GM12873 (cell line): Measurements from ENCODE around the gene C16orf95.

ENCODE experiments used
- TF ChIP-seq, protein P1 (sequence below): IDR thresholded peaks from 2 replicates; pipeline ENCODE4 v1.5.1; 2012; ENCODE audit warnings: low read depth, mild to moderate bottlenecking, moderate library complexity, low read length, control low read depth; ENCODE audit not compliant: insufficient read depth; ENCODE audit errors: missing control alignments

The C16orf95 gene

DNA sequence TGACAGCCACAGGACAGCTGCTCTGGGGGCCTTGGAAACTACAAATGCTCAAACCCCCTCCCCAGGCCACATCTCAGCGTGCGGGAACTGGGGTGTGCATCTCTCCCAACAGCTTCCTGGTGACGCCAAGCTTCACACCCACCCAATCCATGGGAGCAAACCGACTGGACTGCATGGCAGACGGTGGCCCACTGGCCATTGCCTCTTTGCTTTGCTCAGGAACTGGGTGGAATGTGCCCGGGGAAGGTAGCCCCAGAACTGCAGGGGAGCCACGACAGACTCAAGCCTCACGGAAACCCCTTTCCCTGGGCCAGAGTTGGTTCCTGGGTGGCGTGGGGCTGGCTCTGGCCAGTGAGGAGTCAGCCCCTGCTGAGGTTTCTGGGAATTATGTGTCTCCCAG lies 5.2 kb upstream of the C16orf95 start:
- TF ChIP-seq, protein P1, sequence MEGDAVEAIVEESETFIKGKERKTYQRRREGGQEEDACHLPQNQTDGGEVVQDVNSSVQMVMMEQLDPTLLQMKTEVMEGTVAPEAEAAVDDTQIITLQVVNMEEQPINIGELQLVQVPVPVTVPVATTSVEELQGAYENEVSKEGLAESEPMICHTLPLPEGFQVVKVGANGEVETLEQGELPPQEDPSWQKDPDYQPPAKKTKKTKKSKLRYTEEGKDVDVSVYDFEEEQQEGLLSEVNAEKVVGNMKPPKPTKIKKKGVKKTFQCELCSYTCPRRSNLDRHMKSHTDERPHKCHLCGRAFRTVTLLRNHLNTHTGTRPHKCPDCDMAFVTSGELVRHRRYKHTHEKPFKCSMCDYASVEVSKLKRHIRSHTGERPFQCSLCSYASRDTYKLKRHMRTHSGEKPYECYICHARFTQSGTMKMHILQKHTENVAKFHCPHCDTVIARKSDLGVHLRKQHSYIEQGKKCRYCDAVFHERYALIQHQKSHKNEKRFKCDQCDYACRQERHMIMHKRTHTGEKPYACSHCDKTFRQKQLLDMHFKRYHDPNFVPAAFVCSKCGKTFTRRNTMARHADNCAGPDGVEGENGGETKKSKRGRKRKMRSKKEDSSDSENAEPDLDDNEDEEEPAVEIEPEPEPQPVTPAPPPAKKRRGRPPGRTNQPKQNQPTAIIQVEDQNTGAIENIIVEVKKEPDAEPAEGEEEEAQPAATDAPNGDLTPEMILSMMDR: no peak

DNA sequence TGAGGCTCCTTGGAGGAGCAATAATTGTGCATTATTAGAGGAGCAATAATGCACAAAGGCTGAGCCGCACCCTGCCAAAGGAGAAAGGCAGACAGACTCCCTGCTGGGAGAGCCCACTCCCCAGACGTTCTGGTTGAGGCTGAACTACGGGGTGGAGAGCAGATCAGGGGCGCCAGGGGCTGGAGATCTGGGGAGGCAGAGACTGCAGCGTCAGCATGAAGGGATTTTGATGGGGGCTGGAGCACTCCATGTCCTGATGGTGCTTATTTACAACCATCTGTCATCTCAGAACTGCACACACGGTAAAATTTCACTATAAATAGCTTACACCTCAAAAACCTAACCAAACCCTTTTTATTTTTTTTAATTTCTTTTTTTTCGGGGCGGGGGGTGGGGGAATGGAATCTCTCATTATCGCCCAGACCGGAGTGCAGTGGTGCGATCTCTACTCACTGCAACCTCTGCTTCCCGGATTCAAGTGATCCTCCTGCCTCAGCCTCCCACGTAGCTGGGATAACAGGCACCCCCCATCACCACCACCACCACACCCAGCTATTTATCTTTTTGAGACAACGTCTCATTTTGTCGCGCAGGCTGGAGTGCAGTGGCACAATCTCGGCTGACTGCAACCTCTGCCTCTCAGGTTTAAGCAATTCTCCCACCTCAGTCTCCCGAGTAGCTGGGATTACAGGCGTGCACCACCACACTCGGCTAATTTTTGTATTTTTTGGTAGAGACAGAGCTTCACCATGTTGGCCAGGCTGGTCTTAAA lies 4.3 kb upstream of the C16orf95 start:
- TF ChIP-seq, protein P1: no peak

DNA sequence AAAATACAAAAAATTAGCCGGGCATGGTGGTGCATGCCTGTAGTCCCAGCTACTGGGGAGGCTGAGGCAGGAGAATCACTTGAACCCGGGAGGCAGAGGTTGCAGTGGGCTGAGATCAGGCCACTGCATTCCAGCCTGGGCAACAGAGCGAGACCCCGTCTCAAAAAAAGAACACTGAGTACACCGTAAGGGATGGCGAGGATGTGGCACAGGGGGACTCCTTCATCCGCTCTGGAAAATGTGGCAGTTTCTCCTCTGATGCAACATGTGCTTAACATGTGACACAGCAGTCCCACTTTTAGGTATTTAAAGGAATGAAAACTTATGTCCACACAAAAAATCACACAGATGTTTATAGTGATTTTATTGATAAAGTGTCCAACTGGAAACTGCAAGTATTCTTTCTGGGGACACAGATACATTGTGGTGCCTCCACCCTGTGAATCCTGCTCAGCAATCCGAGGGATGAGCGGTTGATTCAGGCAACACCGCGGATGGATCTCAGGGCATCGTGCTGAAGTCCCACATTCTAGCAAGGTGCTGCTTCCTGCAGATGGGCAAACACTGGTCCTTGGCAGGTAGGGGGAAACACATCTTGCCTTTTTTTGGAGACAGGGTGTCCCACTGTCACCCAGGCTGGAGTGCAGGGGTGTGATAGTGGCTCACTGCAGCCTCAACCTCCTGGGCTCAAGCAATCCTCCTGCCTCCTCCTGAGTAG lies 3.5 kb upstream of the C16orf95 start:
- TF ChIP-seq, protein P1: no peak

DNA sequence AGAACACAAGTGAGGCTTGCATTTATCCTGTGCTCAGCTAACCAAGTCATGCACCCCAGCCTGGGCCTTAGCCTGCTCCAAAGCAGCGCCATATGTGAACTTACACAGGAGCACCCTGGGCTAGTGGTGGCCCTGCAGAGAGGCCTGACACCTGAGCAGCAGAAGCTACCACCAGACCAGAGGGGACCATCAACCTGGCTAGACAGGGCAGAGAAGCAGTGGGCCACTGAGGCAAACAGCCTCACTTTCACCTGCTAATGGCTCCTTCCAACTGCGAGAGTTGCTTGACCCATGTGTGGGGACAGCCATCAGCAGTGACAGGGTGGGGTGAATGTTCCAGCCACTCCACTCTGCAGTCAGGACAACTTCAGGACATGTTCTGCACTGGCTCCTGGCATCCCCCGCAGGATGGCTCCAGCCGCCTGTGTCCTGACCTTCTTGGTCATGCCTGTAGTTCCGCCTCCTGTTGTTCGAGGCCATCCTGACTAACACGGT lies 2.9 kb upstream of the C16orf95 start:
- TF ChIP-seq, protein P1: no peak

DNA sequence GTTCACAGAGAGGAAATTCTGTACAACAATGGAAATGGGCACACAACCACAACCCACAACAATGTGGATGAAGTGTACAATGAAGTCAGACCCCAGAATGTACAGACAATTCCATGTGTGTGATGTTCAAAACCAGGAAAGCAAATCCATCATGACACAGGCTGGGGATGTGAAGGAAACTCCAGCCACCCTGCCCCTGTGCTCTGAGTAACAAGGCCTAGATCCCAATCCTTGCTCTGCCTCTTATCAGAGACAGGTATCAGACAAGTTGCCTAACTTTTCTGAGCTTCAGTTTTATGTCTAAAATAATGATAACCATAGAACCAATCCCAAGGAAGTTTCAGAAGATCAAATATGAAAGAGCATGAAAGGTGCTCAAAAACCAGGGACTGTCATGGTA lies 1.8 kb upstream of the C16orf95 start:
- TF ChIP-seq, protein P1: no peak

DNA sequence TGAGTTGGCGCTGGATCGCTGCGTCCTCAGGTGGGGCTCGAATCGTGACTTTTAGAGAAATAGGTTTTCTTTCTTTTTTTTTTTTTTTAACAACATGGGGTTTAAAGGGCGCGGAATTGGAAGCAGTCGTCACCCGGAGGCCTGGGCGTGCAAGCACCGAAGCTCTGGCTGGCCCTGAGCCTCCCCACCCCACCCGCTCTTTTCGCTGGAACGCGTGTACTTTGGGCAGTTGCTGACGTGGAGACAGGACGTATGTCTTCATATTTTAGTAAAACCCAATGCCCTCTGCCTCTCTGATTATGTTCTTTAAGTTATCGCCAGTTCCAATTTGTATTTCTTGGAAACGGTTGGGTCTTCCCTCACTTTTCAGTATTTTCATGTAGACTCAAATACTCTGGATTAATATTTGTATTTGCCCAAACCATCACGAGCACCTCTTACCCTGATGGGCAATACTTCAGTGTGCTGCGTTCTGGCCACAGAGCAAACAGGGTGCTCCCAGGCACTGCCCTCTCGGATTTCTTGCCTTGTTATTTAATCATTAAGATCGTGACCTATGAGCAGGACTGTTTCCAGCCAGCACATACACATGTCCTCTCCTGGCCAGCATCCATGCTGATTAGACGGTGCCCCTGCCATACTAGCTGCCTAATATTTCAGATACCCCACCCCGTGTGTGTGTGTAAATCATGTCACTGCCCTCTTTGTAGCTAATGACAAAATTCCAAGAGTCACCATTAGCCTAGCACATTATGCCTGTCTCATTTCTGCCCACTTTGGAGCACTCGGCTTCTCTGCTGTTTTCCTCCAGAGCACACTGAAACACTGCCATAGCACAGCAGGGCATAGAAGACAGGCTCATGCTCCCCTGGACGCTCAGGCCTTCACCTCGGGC lies 805 bp upstream of the C16orf95 start:
- TF ChIP-seq, protein P1: no peak
